ENCODE measurements around the gene NRL.

DNA sequence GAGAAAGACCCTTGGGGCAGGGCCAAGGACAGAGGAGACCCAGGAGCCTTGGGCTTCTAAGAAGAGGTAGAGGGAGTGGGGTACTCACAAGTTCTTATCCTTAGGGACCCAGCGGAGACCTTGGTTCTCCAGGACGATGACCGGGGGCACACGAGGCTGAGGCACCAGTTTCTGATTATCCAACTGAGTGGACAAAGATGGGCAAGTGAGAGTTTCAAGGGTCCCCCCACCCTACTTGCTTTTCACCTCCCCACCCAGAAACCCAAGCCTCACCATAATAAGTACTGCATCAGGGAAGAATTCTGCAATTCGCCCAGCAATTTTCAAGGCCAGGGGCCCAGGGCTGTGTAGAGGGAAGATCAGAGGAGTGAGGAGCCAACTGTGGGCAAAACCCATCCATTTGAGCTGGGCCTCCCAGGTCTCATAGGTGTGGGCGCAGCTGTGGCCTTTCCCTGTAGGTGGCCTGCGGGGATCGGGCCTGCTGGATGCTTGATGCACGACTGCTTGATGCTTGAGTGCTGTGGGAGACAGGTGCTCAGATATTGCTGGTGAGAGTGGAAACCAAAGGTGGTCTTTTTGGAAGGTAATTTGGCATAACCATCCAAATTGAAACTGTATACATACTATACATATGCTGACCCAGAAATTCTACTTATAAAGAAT, 24.7 kb upstream of the NRL start:
- TF ChIP-seq POLR2AphosphoS5 (IDR thresholded peaks at IDR 0.05; ENCODE audit: control insufficient read depth, insufficient read depth, low read depth, low read length) = no peak
- TF ChIP-seq, protein P1, sequence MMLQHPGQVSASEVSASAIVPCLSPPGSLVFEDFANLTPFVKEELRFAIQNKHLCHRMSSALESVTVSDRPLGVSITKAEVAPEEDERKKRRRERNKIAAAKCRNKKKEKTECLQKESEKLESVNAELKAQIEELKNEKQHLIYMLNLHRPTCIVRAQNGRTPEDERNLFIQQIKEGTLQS (IDR thresholded peaks at IDR 0.05) = no peak
- TF ChIP-seq, protein P1 (CRISPR knock-in tag; conservative IDR thresholded peaks at IDR 0.05) = no peak
- no peak for TF ChIP-seq POLR2A (conservative IDR thresholded peaks at IDR 0.05)
- no peak for TF ChIP-seq EP300 (IDR thresholded peaks at IDR 0.05; ENCODE audit: low read length)
- no peak for TF ChIP-seq KDM1A (IDR thresholded peaks at IDR 0.05)
- TF ChIP-seq TCF7 (IDR thresholded peaks at IDR 0.05; ENCODE audit: borderline replicate concordance) = no peak
- TF ChIP-seq, protein P2, sequence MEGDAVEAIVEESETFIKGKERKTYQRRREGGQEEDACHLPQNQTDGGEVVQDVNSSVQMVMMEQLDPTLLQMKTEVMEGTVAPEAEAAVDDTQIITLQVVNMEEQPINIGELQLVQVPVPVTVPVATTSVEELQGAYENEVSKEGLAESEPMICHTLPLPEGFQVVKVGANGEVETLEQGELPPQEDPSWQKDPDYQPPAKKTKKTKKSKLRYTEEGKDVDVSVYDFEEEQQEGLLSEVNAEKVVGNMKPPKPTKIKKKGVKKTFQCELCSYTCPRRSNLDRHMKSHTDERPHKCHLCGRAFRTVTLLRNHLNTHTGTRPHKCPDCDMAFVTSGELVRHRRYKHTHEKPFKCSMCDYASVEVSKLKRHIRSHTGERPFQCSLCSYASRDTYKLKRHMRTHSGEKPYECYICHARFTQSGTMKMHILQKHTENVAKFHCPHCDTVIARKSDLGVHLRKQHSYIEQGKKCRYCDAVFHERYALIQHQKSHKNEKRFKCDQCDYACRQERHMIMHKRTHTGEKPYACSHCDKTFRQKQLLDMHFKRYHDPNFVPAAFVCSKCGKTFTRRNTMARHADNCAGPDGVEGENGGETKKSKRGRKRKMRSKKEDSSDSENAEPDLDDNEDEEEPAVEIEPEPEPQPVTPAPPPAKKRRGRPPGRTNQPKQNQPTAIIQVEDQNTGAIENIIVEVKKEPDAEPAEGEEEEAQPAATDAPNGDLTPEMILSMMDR (IDR thresholded peaks at IDR 0.05 in 2 of 3, conservative IDR thresholded peaks at IDR 0.05 in 1 of 3; ENCODE audit: insufficient read depth in 2 of 3, low read depth in 1 of 3, low read length in 3 of 3) = no peak
- no peak for TF ChIP-seq HDAC1 (IDR thresholded peaks at IDR 0.05)
- no peak for TF ChIP-seq EZH2 (IDR thresholded peaks at IDR 0.05; ENCODE audit: borderline replicate concordance, low read depth, low read length)
- TF ChIP-seq ZFP1 (CRISPR knock-in tag; IDR thresholded peaks at IDR 0.05) = no peak
- TF ChIP-seq NCOA1 (IDR thresholded peaks at IDR 0.05; ENCODE audit: low read depth) = no peak
